ENCODE measurements around the gene WNT8B.

DNA sequence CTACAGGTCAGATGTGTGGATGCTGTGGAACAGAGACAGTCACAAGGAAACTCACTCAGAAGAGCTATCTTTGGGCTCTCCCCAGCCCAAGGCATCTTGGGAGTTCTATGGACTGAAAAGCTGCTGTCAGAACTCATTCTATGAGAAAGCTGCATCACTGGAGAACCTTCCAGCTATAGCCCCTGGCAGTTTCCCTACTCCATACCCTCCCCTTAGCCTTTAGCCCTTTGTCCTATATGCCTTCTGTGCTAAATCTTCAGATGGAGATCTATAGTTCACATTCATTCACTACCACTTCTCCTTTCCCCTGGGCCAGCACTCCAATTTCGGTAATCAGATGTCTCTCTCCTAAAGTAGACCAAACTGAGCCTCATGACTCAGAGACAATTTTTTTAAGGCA is 6.9 kb downstream of the WNT8B start:
- TF ChIP-seq REST (IDR thresholded peaks at IDR 0.05; ENCODE audit: low read depth, low read length), result no peak
- no peak for TF ChIP-seq POLR2A (IDR thresholded peaks at IDR 0.05; ENCODE audit: low read depth, low read length)
- no peak for TF ChIP-seq SMC3 (IDR thresholded peaks at IDR 0.05; ENCODE audit: borderline replicate concordance, low read length)
- TF ChIP-seq YY1 (IDR thresholded peaks at IDR 0.05; ENCODE audit: low read depth, low read length), result no peak
- TF ChIP-seq EZH2 (IDR thresholded peaks at IDR 0.05; ENCODE audit: borderline replicate concordance, control insufficient read depth, low read depth, low read length), result no peak
- TF ChIP-seq CTCF (IDR thresholded peaks at IDR 0.05 in 2 of 3, conservative IDR thresholded peaks at IDR 0.05 in 1 of 3; ENCODE audit: control insufficient read depth in 2 of 3, extremely low read depth in 1 of 3, insufficient read depth in 1 of 3, low read depth in 3 of 3, low read length in 3 of 3), result no peak
- TF ChIP-seq POLR2AphosphoS5 (IDR thresholded peaks at IDR 0.05; ENCODE audit: low read length), result no peak
- no peak for TF ChIP-seq BMI1 (IDR thresholded peaks at IDR 0.05; ENCODE audit: borderline replicate concordance)
- TF ChIP-seq GABPA (IDR thresholded peaks at IDR 0.05; ENCODE audit: low read depth), result no peak
- TF ChIP-seq, protein P1, sequence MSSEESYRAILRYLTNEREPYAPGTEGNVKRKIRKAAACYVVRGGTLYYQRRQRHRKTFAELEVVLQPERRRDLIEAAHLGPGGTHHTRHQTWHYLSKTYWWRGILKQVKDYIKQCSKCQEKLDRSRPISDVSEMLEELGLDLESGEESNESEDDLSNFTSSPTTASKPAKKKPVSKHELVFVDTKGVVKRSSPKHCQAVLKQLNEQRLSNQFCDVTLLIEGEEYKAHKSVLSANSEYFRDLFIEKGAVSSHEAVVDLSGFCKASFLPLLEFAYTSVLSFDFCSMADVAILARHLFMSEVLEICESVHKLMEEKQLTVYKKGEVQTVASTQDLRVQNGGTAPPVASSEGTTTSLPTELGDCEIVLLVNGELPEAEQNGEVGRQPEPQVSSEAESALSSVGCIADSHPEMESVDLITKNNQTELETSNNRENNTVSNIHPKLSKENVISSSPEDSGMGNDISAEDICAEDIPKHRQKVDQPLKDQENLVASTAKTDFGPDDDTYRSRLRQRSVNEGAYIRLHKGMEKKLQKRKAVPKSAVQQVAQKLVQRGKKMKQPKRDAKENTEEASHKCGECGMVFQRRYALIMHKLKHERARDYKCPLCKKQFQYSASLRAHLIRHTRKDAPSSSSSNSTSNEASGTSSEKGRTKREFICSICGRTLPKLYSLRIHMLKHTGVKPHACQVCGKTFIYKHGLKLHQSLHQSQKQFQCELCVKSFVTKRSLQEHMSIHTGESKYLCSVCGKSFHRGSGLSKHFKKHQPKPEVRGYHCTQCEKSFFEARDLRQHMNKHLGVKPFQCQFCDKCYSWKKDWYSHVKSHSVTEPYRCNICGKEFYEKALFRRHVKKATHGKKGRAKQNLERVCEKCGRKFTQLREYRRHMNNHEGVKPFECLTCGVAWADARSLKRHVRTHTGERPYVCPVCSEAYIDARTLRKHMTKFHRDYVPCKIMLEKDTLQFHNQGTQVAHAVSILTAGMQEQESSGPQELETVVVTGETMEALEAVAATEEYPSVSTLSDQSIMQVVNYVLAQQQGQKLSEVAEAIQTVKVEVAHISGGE (CRISPR knock-in tag; IDR thresholded peaks at IDR 0.05), result no peak
- no peak for TF ChIP-seq CEBPB (IDR thresholded peaks at IDR 0.05; ENCODE audit: borderline replicate concordance in 1 of 2, low read depth in 2 of 2, low read length in 2 of 2)
- TF ChIP-seq, protein P2, sequence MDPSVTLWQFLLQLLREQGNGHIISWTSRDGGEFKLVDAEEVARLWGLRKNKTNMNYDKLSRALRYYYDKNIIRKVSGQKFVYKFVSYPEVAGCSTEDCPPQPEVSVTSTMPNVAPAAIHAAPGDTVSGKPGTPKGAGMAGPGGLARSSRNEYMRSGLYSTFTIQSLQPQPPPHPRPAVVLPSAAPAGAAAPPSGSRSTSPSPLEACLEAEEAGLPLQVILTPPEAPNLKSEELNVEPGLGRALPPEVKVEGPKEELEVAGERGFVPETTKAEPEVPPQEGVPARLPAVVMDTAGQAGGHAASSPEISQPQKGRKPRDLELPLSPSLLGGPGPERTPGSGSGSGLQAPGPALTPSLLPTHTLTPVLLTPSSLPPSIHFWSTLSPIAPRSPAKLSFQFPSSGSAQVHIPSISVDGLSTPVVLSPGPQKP (IDR thresholded peaks at IDR 0.05; ENCODE audit: low read depth, low read length), result no peak
- TF ChIP-seq POLR2AphosphoS2 (IDR thresholded peaks at IDR 0.05; ENCODE audit: low read depth, low read length), result no peak

Data from GM12878 (cell line).